HuH-7.5 (cell line): ENCODE measurements around the gene PRKG1.
"Not testable (repeated sequence)": the region's sequence is repeated elsewhere in the genome, so short reads cannot be mapped to it uniquely, and the experiment has no call there.

Source experiments
- DNase-seq: peaks from one replicate; pipeline ENCODE4 v3.0.0; 2011; ENCODE audit warnings: low spot score

The PRKG1 gene

DNA sequence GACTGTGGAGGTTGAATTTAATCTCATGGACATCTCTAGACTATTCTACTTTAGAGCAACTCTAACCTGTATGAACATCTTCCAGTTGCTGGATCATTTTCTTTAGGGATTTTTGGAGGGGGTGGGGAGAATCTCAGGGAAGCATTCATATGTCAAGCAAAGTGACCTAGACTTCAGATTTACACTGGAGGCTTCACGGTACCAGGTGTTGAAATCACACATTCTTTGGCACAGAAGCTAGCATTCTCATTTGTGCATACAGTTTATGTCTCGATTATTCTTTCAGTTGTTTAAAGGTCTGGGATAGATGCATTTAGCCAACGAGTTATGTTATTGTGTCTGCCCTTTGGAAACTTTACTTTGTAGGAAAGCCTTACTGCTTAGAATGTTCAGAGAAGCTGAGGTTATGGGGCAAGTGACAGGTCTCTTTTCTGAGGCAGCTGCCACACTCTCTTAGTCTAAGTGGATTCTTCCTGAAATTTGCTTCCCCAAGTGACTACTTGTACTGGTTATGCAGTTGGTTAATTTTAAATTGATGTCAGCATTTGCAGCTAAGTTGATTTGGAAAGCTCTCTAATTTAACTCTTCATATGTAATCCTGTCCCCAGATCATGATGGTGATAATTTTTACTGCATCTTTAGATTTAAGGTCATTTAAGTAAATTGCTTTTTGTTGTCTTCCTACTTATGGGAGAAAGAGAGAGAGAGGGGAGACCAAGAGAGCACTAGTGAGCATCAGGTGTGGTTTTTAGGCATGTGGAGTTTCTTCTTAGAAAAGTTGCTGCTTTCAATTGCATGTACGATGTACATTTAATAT lies 153.8 kb downstream of the PRKG1 start:
- DNase-seq, result no peak

DNA sequence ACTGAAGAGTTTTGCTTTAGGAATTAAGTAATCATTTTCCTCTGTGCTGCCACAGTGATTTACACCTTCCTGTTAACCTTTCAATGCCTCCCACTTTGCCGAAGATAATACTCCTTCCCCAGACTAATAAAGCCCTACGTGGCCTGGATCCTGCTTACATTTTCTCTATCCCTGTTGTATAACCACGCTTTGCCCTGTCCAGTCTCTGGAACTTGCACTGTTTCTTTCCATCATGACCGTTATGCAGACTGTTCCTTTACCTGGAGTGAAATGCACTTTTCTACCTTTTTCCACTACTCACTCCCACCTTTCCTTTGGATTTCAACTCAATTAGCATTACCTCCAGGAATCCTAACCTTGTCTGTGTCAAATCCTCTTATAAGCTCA lies 154.4 kb downstream of the PRKG1 start:
- DNase-seq, result no peak

DNA sequence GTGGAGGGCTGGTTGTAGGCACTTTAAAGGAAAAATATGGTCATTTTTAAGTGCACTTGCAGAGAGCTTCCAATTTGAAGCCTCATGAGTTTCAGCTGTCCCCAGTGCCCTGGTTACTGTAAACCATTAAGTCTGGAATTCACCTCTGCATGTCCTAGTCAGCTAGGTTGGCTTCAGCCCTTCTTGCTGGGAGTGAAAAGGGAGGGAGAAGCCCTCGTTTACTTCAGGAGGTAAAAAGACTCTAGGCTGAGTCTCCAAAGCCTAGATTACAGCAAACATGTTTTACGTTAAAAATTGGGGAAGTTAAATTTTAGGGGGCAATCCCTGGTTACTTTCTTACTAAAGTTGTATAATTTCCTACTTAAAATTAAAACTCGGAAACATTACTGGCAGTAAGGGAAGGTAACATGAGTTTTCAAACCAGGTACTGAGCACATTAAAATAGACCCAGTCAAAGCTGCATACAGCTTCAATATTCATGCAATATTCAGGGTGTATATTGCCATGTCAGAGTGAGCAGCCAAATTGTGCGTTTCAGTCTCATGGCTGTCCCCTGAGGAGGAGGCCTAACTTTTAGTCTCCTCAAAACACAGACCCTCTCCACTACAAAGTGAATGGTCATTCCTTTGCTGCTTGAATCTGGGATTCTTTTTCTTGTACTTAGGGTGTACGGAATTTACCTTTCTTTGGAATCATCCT lies 156.7 kb downstream of the PRKG1 start:
- DNase-seq, result no peak

DNA sequence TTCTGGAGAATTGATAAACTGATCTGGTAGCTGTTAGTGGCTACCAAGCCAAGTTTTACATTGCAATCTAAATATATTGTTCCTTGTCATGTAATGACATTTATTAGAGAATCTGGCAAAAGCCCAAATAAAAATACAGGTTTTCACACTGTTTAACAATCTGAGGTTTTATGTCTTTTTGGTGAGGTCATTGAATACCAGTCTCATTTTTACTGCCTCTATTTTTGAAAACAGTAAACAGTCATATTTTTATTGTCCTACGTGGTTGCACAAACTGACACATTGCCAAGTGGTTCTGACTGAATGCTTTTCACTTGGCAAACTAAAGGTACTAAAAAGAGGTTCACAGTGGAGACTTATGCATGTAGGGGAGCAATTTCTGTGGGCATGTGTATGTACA lies 157.5 kb downstream of the PRKG1 start:
- DNase-seq, result no peak

DNA sequence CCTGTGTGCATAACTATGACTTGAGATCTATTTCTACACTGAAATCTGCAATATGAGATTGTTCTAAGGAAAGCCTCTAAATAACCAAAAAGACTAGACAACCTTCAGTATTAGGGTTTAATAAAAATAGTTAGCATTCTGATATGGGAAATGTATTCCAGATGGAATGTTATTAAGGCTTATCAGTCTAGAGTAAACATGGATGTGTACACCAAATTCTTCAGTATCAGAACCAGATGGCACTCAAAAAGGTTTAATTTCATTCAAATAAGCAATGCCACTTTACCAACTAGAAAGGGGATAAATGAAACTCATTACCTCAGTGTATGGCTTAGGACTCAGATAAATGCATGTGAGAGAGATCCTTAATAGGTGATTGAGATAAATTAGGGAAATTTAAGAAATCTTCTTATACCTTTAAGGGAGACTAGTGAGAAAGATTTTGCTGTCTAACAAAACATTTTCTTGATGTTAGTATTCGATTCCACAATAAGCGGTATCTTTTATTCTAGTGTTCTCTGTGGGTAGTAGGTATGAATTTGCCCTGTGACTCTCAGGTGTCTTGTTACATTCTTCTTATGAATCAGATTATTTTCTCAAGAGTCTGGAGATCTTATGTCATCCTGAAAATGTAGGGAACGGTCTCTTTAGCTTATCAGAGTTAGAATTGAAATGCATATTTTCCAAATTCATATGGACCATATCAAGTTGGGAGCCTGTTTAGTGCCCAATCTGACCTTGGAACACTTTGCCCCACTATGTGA lies 159.2 kb downstream of the PRKG1 start:
- no peak for DNase-seq

DNA sequence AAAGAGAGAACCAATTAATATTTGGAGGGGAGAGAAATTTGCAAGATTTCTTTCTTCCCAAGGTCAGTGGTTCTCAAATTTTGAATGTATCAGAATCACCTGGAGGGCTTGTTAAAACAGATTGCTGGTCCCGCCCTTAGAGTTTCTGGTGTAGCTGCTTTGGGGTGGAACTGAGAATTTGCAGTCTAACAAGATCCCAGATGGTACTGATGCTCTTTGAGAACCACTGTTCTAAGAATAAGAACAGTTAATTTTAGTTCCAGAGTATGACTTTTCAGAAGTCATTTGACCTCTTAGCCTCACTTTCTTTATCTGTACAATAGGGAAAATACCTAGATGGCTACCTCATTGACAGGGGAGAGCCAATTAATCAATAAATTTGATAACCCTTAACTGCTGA lies 161.6 kb downstream of the PRKG1 start:
- no peak for DNase-seq

DNA sequence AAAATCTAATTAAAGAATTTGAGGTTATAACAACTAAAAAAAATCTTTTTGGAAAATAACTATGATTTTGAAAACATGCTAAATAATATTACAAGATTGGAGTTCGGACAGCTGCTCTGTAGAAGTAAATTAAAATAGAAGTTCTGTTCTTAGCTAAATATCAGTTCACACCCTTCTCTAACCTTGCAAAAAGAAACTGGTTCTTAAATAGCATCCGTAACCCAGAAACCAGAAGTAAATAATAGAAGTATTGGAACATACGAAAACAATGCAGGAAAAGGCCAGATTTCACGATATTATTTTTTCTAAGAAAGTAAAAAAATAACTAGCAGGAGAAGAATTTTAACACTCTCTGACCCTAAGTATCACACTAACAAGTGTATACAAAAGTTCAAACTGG lies 164.7 kb downstream of the PRKG1 start:
- DNase-seq, result no peak

DNA sequence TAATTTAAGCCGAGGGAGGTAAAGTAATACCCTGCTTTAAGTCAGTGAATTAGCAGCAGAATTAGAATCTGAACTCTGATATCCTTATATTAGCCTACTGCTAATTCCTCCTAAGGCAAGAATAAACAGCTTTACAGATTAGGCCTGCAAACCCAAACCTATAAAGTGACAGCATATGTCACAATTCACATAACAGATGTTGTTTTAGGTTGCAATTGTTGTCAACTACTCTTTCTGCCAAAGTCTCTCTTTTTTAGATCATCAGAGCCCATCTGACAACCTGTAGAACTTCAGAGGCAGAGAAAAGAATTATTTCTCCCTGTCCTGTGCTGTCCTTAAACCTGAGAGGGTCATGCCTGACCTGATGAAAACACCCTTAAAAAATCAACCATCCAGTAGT lies 167.2 kb downstream of the PRKG1 start:
- DNase-seq, result no peak

DNA sequence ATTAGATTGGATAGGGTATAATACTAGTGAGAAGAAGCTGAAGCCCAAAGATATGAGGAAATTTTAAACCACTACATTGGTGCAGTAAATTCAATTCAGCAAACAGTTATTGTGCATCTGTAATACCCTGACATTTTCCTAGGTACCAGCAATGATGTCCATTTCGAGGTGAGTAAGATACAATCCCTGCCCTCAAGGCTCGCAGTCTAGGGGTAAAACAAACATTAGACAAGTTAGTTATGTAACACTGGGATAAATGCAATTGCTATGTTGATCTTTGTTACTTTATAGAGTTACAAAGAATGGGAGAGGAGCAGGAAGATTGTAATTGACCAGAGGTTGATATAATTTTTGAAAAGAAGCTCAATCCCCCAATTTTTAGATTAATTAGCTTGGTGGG lies 168.1 kb downstream of the PRKG1 start:
- no peak for DNase-seq

DNA sequence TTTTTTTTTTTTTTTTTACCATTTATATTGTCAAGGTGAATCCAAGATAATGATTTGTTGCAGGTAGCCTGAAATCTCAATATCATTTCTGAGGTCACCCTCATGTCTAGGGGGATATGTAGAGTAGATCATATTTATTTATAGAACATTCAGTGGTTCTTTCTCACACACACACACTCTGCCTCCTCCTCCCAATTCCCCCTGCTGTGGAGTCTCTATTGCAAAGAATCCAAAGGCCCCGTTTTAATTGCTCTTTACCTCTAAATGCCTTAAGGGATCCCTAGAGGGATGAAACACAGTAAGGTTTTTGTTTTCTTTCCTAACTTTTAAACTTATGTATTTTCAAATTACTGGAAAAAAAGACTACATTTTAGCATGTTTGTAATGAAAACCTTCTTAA lies 170.0 kb downstream of the PRKG1 start:
- no peak for DNase-seq

DNA sequence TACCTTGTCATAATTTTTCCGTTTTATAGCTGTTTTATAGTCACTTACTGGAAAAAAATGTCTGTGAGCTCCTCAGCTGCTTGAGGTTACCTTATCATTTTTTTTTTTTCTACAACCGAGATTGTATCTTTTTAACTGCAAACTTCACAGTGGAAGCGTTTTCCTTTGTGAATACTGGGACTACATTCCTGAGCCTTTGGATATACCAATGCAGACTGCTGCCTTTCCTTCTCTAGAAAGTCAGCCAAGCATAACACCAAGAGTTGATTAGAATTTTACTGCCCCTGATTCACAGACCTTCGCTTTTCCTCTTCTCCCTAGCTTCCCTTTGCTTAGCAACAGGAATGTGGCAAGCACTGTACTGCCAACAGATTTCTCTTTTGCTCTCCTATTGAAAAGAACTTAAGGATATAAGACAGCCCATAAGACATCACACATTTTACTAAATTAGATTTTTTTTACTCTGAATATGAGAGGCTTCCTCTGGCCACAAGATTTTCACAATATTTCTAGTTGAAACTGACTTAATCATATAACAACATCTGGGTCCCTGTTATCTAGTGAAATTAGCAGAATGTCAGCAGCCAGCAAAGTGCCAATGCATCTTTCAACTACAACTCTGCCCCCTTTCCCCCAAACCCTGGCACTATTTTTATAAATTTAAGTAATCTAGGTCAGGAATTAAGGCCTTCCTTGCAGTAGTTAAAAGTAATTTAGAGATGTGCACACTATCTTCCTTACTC lies 170.6 kb downstream of the PRKG1 start:
- no peak for DNase-seq

DNA sequence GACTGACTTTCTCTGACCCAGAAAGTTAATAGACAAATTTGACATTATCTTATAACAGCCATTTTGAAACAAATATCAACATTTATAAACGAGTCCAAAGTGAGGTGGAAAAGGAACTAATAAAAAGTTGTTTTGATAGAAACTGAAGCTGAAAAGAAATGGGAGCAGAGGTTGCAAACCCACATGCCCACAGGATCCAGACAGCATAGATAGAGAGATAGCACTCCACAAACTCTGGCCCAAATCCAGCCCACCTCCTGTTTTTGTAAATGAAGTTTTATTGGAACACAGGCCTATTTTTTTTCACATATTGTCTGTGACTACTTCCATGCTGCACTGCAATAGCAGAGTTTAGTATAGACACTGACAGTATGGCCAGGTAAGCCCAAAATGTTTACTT lies 171.9 kb downstream of the PRKG1 start:
- DNase-seq, result no peak

DNA sequence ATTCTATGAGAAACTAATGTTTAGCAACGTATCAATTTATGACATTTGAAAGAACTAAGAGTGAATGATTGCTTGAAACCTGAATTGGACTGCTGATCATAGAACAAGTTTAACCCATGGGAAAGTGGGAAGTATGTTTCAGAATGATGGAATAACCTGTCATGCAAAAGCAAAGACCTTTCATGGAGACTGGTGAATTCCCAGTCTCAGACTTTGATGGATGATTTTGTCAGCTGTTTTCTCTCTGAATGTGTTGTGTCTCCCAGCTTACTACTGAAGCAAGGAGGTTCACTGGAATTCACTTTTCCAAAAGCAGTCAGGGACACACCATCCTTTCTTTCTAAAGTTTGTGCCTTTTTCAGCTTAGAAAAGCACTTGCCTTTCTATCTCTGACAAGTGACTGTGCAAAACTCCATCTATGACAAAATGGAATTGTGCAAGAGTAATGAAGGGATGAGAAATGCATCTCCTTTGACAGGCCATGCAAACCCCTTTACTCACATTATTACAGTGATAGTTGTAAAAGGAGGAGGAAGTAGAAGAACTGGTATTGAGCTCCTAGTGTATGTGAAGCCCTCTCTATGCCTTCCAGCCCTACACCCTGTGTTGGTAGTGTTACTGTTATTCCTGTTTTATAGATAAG lies 176.1 kb downstream of the PRKG1 start:
- DNase-seq, result no peak

DNA sequence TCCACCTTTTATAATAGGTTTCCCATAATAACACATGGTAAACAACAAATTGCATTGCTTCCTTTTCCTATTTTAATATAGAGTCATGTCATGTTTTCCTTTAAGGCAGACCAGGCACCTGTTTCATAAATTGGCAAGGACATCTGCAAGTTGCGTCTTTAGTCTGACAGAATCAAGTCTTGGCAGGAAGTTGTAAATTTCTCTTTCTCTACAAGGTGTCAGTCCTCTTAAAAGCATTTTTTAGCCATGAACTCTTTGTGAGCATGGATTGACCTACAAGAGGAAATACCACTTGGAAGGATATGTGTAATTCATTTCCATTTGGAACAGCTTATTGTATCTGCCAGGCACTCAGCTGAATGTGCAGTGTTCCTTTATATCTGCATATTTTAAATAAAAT lies 176.8 kb downstream of the PRKG1 start:
- DNase-seq, result no peak

DNA sequence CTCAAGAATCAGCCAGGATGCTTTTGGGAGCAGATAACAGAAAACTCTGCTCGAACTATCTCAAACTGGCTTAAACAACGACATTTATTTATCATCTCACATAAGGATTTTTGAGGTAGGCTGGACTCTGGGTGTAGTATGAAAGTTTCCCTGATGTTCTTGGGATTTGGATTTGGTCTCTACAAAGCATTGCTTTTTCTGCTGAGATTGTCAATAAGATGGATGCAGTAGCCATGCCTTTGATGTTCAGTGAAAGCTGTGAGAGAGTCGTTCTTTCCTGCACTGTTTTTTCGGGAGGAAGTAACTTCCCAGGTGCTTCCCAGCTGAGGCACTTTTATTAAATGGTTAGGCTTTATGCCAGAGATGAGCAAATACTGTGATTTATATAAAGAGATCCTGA lies 181.1 kb downstream of the PRKG1 start:
- no peak for DNase-seq

DNA sequence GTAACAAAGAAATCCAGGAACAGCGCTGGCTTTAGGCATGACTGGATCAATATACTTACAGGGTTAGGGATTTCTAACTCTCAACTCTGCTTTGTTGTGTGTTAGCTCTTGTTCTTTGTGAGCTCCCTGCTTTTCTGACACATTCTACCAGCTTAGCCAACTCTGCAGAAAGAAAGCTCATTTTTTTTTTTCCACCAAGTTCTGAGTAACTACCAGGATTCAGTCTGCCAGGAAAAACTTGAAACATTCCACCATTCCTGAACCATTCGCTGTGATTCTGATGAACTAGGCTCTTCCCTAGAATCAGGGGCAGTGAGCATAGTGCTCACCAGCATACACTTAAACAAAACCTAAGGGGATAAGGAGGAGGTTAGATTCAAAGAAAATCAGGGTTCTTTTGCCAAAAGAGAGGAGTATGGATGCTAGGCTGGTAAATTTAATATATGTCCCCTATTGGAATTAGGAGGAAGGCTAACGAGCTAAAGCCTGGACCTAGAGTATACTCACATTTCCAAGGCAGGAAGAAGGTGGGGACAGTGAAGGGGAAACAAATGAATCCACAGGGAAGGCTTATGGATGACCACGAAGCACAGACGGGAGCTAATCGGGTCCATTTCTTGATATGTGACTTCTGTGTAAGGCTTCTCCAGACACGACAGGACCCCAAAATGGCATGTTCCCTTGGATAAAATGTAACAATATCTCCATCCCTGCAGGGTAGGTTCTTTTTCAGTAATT lies 183.4 kb downstream of the PRKG1 start:
- DNase-seq, result no peak

DNA sequence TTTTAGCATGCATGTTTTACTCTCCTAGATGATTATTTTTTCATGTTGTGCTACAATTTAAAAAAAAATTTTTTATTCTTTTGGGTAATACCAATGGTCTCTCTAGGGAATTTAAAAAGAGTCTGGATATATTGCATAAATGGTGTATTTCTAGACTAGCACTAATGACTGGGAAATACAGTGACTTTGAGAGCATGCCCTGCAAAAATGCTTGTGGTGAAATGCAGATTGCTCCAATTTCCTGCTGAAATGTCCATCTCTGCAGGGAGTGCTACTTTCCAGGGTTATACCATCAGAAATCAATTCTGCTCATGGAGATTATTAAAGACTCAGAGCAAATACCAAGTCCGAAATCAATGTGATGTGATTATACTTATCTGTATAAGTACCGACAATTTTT lies 186.1 kb downstream of the PRKG1 start:
- DNase-seq, result no peak

DNA sequence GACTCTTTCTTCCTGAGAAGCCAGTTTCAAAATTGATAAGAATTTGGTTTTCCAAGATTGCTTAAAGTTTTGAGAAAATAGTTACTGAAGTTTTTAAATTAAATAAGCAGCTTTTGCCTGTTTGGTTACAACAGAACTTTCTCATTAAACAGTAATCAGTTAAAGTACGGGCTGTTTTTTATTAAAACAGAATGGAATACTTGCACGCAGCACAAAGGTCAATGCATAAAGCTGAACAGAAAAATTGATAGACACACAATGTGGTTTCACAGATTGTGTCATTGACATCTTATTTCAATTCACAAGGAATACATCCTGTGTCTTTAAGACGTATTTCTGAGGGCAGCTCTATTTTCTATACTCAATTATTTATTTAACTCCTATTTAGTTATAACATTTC lies 192.2 kb downstream of the PRKG1 start:
- DNase-seq, result no peak

DNA sequence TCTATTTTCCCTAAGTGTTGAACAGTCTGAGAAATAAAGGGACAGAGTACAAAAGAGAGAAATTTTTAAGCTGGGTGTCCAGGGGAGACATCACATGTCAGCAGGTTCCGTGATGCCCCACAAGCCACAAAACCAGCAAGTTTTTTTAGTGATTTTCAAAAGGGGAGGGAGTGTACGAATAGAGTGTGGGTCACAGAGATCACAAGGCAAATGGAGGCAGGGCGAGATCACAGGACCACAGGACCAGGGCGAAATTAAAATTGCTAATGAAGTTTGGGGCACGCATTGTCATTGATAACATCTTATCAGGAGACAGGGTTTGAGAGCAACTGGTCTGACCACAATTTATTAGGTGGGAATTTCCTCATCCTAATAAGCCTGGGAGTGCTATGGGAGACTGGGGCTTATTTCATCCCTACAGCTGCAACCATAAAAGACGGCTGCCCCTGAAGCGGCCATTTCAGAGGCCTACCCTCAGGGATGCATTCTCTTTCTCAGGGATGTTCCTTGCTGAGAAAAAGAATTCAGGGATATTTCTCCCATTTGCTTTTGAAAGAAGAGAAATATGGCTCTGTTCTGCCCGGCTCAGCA lies 193.8 kb downstream of the PRKG1 start:
- DNase-seq, result not testable (repeated sequence)

DNA sequence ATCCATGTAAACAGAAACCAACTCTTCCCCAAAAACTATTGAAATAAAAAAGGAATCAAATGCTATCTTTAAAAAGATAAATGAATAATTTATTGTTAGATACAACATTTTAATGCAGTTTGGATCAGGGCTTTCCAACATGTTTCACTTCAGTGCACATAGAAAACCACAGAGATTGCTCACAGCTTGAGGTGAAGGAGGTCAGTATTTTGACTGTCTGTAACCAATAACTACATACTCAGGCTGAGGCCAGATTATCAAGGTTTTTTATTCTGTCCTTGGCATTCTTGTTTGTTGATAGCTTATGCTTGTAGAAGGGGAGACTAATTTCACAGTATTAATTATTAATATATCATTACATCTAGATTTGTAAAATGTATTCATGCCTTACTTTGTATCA lies 195.5 kb downstream of the PRKG1 start:
- no peak for DNase-seq
